Astrocyte of the hippocampus (primary cell): ENCODE data around the gene PPP1R3F.
"Not testable (repeated sequence)": the region's sequence is repeated elsewhere in the genome, so short reads cannot be mapped to it uniquely, and the experiment has no call there.

ENCODE experiments used
- DNase-seq: peaks from one replicate; pipeline ENCODE4 v3.0.0; 2011; ENCODE audit warnings: low read depth, low spot score

The PPP1R3F gene

DNA sequence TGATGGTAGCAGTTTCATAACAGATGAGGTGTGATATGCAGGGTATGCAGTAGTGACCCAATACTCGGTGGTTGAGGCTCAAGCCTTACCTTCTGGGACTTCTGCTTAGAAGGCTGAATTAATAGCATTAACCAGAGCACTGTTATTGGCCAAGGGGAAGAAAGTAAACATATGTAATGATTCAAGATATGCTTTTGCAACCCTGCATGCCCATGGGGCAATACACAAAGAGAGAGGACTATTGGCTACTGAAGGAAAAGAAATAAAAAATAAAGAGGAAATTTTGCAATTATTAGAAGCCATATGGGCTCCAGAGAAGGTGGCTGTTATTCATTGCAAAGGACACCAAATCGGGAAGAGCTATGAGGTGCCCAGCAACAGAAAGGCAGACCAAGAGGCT is 42.6 kb downstream of the PPP1R3F start:
- DNase-seq, result no peak

DNA sequence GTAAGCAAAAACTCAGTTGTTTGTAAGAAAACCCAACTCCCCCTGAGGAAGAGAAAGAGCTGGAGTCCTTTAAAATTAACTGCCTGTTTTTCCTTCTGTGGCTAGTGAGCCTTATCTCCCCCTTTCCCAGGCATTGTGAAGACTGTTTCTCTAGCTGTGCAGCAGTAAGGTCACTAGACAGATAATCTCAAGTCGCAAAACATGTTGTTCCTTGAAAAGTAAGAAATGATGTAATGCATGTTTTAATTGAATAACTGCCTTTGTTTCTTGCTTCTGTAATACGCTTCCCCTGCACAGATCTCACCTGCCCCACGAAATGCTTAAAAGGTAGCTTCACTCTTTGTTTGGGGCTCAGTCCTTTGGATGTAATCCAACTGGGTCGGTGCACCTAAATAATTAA is 46.5 kb downstream of the PPP1R3F start:
- DNase-seq, result no peak

GRCh38 chrX:49321737-49322136 is 52.1 kb downstream of the PPP1R3F start, which contains the start of gene GAGE12J:
TSS of gene GAGE12J (plus strand) at chrX:49322037. CDS start at chrX:49323194, 1,157 bp downstream.
- not testable (repeated sequence) for DNase-seq

DNA sequence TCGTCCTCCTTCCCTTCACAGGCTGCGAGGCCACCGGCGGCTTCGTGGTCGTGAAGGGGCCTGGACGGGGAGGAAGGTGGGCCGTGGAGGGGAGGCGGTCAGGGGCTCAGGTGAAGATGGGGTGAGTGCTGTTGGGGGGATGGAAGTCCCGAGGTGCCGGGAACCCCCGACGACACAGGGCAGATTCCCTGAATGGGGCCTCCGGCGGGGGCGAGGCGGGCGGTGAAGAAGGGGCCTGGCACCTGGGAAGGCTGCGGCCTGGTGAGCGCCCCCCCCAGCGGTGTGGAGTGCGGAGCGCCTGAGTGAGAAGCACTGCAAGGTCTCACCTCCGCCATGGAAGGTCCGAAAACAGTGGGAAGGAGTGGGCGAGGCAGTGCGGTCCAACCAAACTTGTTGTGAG is 52.7 kb downstream of the PPP1R3F start:
- DNase-seq, result not testable (repeated sequence)

GRCh38 chrX:49323735-49324134 is 54.1 kb downstream of the PPP1R3F start:
- DNase-seq, result not testable (repeated sequence)

GRCh38 chrX:49330421-49330820 is 60.8 kb downstream of the PPP1R3F start:
- DNase-seq, result not testable (repeated sequence)

- DNase-seq, result not testable (repeated sequence)
Observed at GRCh38 chrX:49331282-49331681, 61.7 kb downstream of the PPP1R3F start, which contains the start of gene GAGE13. TSS of gene GAGE13 (plus strand) at chrX:49331582. CDS start at chrX:49332738, 1,156 bp downstream.

DNA sequence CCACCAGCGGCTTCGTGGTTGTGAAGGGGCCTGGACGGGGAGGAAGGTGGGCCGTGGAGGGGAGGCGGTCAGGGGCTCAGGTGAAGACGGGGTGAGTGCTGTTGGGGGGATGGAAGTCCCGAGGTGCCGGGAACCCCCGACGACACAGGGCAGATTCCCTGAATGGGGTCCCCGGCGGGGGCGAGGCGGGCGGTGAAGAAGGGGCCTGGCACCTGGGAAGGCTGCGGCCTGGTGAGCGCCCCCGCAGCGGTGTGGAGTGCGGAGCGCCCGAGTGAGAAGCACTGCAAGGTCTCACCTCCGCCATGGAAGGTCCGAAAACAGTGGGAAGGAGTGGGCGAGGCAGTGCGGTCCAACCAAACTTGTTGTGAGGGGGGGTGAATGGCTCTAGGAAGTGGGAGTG is 62.2 kb downstream of the PPP1R3F start:
- not testable (repeated sequence) for DNase-seq
